WTC11 (cell line): ENCODE results near the gene SLC15A4.

ENCODE experiments used
- ATF2 ChIP-seq: sonication (generic); formaldehyde crosslinking; IDR thresholded peaks from 2 replicates; pipeline ENCODE4 v1.8.1; 2022; ENCODE audit warnings: low read depth, missing genetic modification reagents, borderline replicate concordance
- CREM ChIP-seq: sonication (generic); formaldehyde crosslinking; IDR thresholded peaks from 2 replicates; pipeline ENCODE4 v1.8.1; 2022; ENCODE audit warnings: mild to moderate bottlenecking, missing genetic modification reagents, moderate library complexity
- ESRRA ChIP-seq: sonication (generic); formaldehyde crosslinking; IDR thresholded peaks from 2 replicates; pipeline ENCODE4 v1.8.1; 2022; ENCODE audit warnings: mild to moderate bottlenecking, missing genetic modification reagents, borderline replicate concordance
- IRF2 ChIP-seq: sonication (generic); formaldehyde crosslinking; IDR thresholded peaks from 2 replicates; pipeline ENCODE4 v1.8.0; 2022; ENCODE audit warnings: low read depth, missing genetic modification reagents, borderline replicate concordance
- JUN ChIP-seq: sonication (generic); formaldehyde crosslinking; IDR thresholded peaks from 2 replicates; pipeline ENCODE4 v1.8.0; 2023; ENCODE audit warnings: mild to moderate bottlenecking, missing genetic modification reagents
- NFYB ChIP-seq: sonication (generic); formaldehyde crosslinking; conservative IDR thresholded peaks from 2 replicates; pipeline ENCODE4 v1.8.0; 2022; ENCODE audit warnings: low read depth, missing genetic modification reagents
- TF ChIP-seq, protein P1 (sequence below): fragments of 200-600 bp; IDR thresholded peaks from 2 replicates; pipeline ENCODE4 v1.8.0; 2022; ENCODE audit warnings: antibody characterized with exemption
- TF ChIP-seq, protein P2 (sequence below): sonication (generic); formaldehyde crosslinking; IDR thresholded peaks from 2 replicates; pipeline ENCODE4 v1.8.0; 2022; ENCODE audit warnings: mild to moderate bottlenecking, missing genetic modification reagents

GRCh38 chr12:128830505-128830893 is 6.7 kb upstream of the SLC15A4 start:
- TF ChIP-seq, protein P1, sequence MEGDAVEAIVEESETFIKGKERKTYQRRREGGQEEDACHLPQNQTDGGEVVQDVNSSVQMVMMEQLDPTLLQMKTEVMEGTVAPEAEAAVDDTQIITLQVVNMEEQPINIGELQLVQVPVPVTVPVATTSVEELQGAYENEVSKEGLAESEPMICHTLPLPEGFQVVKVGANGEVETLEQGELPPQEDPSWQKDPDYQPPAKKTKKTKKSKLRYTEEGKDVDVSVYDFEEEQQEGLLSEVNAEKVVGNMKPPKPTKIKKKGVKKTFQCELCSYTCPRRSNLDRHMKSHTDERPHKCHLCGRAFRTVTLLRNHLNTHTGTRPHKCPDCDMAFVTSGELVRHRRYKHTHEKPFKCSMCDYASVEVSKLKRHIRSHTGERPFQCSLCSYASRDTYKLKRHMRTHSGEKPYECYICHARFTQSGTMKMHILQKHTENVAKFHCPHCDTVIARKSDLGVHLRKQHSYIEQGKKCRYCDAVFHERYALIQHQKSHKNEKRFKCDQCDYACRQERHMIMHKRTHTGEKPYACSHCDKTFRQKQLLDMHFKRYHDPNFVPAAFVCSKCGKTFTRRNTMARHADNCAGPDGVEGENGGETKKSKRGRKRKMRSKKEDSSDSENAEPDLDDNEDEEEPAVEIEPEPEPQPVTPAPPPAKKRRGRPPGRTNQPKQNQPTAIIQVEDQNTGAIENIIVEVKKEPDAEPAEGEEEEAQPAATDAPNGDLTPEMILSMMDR = no peak
- TF ChIP-seq ATF2 (no peak), CREM (CRISPR knock-in tag) (no peak), ESRRA (CRISPR knock-in tag) (no peak), IRF2 (CRISPR knock-in tag) (no peak), JUN (no peak), NFYB (CRISPR knock-in tag) (no peak)
- TF ChIP-seq, protein P2, sequence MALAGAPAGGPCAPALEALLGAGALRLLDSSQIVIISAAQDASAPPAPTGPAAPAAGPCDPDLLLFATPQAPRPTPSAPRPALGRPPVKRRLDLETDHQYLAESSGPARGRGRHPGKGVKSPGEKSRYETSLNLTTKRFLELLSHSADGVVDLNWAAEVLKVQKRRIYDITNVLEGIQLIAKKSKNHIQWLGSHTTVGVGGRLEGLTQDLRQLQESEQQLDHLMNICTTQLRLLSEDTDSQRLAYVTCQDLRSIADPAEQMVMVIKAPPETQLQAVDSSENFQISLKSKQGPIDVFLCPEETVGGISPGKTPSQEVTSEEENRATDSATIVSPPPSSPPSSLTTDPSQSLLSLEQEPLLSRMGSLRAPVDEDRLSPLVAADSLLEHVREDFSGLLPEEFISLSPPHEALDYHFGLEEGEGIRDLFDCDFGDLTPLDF (CRISPR knock-in tag) = no peak
